ENCODE measurements around the gene ADARB2. TPM values are rescaled to one million over a fixed set of nuclear protein-coding genes. Genes with fewer than 3 reads are reported as not detected.
A peak's percentile ranks its signal among the peaks of the same experiment; 100 is the strongest.

The ADARB2 gene
- total and polyA plus RNA-seq, 3 donors from 2014 or later, result 8.5 to 13.0 (median 10.4) TPM

- TF ChIP-seq, protein P1, sequence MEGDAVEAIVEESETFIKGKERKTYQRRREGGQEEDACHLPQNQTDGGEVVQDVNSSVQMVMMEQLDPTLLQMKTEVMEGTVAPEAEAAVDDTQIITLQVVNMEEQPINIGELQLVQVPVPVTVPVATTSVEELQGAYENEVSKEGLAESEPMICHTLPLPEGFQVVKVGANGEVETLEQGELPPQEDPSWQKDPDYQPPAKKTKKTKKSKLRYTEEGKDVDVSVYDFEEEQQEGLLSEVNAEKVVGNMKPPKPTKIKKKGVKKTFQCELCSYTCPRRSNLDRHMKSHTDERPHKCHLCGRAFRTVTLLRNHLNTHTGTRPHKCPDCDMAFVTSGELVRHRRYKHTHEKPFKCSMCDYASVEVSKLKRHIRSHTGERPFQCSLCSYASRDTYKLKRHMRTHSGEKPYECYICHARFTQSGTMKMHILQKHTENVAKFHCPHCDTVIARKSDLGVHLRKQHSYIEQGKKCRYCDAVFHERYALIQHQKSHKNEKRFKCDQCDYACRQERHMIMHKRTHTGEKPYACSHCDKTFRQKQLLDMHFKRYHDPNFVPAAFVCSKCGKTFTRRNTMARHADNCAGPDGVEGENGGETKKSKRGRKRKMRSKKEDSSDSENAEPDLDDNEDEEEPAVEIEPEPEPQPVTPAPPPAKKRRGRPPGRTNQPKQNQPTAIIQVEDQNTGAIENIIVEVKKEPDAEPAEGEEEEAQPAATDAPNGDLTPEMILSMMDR (IDR thresholded peaks at IDR 0.05), result no peak
- no peak for TF ChIP-seq POLR2A (IDR thresholded peaks at IDR 0.05)
- Histone ChIP-seq H3K4me1 (peaks cover 12% of the 10 kb centered on the region), H3K36me3 (ENCODE audit: low read depth, missing control alignments) (no peaks in the 10 kb centered on the region), H3K9me3 (no peaks in the 10 kb centered on the region), H3K4me3 (no peak overlapping the region), H3K27me3 (no peaks in the 10 kb centered on the region), H3K27ac (peak overlapping the region; percentile 25 to 69)
- intact Hi-C loops (cut with DNase I; ENCODE audit: low total_unique reads), result no loop called here
- no peak for DNase-seq
- 82 to 84% methylated on average over 6 to 19 of the region's 19 CpGs for WGBS, 2 donors
Observed at GRCh38 chr10:1273372-1274105, 463.8 kb downstream of the ADARB2 start.

DNA sequence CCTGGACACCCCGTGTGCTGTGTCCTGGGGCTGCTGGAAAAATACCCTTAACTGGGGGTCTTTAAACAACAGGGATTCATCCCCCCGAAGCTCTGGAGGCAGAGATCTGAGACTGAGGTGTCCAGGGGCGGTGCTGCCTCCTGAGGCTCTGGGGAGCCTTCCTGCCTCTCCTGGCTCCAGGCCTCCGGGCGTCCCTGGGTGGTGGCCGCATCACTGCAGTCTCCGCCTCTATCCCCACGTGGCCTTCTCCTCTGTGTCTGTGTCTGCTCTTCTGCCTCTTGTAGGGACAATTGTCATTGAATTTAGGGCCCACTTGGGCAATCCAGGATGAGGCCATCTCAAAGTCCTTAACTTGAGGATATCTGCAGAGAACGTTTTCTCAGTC lies 464.6 kb downstream of the ADARB2 start:
- Histone ChIP-seq H3K4me1 (peaks cover 12% of the 10 kb centered on the region), H3K9me3 (no peaks in the 10 kb centered on the region), H3K27ac (no peak overlapping the region), H3K27me3 (no peaks in the 10 kb centered on the region), H3K36me3 (ENCODE audit: low read depth, missing control alignments) (no peaks in the 10 kb centered on the region), H3K4me3 (no peak overlapping the region)
- no peak for DNase-seq
- WGBS, 2 donors, result 91 to 92% methylated on average over 8 to 9 of the region's 9 CpGs
- intact Hi-C loops (cut with DNase I; ENCODE audit: low total_unique reads), result no loop called here
- no peak for TF ChIP-seq POLR2A (IDR thresholded peaks at IDR 0.05)
- TF ChIP-seq, protein P1 (IDR thresholded peaks at IDR 0.05), result no peak

DNA sequence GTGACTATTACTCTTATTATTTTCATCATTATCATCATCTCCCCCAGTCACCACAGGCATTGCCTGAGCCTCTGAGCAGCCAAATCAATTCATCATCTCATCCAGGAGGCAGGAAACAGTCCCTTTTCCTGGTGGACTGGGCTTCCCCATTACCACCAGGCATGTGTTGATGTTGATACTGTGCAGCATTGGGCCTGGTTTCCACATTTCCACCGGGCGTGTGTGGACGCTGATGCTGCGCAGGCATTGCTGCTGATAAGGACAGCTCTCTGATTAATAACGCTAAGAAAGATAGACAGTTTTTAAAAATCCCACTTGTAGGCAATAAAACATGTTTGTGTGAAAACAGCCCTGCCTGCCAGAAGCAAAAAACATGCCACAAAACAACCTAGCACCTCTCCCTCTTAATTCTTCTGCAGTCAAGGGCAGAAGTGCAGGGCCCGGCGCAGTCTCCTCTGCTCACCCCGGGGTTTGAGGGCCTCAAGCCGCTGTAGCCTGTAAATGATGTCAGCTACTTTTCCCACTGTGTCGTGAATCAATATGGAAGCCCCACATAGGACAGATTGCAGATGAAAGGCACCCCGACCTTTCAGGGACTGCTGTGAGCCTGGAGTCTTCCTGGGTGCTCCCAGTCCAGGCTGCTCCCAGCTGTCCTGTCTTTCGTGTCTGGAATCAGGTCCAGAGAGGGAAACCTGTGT lies 465.1 kb downstream of the ADARB2 start:
- H3K27ac ChIP-seq, result no peak overlapping the region
- H3K36me3 ChIP-seq (ENCODE audit: low read depth, missing control alignments), result no peaks in the 10 kb centered on the region
- peaks cover 12% of the 10 kb centered on the region for H3K4me1 ChIP-seq
- WGBS, 2 donors, result 78% methylated on average over 11 to 12 of the region's 12 CpGs
- no peaks in the 10 kb centered on the region for H3K9me3 ChIP-seq
- H3K4me3 ChIP-seq, result no peak overlapping the region
- no peak for TF ChIP-seq POLR2A (IDR thresholded peaks at IDR 0.05)
- TF ChIP-seq, protein P1 (IDR thresholded peaks at IDR 0.05), result no peak
- intact Hi-C loops (cut with DNase I; ENCODE audit: low total_unique reads), result no loop called here
- no peaks in the 10 kb centered on the region for H3K27me3 ChIP-seq
- no peak for DNase-seq

DNA sequence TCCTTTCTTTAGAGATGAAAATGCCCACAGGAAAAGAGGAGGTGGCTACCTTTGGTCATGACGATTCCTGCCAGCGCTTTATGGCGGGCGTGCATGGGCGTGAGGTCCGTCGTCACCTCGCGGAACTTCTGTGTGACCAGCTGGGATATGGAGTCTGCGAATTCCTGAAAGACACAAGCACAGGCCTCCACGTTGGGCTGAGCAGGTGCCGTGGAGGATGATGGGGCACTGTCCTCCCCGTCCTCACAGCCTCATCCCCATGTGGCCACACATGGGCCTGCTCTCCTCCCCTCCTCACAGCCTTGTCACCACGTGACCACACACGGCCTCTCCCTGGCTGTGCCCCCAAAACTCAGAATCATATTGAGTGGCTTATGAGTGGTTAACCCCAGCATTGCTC lies 466.4 kb downstream of the ADARB2 start:
- no peak for DNase-seq
- no peak overlapping the region for H3K27ac ChIP-seq
- intact Hi-C loops (cut with DNase I; ENCODE audit: low total_unique reads), result no loop called here
- 91 to 98% methylated on average over 15 of the region's 15 CpGs for WGBS, 2 donors
- no peaks in the 10 kb centered on the region for H3K36me3 ChIP-seq (ENCODE audit: low read depth, missing control alignments)
- TF ChIP-seq, protein P1 (IDR thresholded peaks at IDR 0.05), result no peak
- no peak for TF ChIP-seq POLR2A (IDR thresholded peaks at IDR 0.05)
- H3K4me3 ChIP-seq, result no peak overlapping the region
- H3K27me3 ChIP-seq, result no peaks in the 10 kb centered on the region
- H3K9me3 ChIP-seq, result no peaks in the 10 kb centered on the region
- H3K4me1 ChIP-seq, result peaks cover 12% of the 10 kb centered on the region

All from testis (tissue), 3 donors.